Gastroesophageal sphincter (tissue), 3 donors: ENCODE measurements around the gene MXRA8.

Source experiments
- POLR2A ChIP-seq, 2 donors: fragments of 450-650 bp; IDR thresholded peaks; one replicate each; pipeline ENCODE4 v1.6.1; 2017; ENCODE audit warnings: antibody characterized with exemption in 2 of 2, mild to moderate bottlenecking in 2 of 2, moderate library complexity in 1 of 2
- POLR2AphosphoS5 ChIP-seq: sonication (generic); formaldehyde crosslinking; IDR thresholded peaks from one replicate; pipeline ENCODE4 v1.6.1; 2017; ENCODE audit warnings: antibody characterized with exemption
- TF ChIP-seq, protein P1 (sequence below), 4 experiments: fragments of 200-600 bp in 2 of 4; fragments of 450-650 bp in 2 of 4; sonication (generic) in 1 of 4; IDR thresholded peaks; one replicate each; pipeline ENCODE4 v1.5.1; 2017 to 2019; ENCODE audit warnings: antibody characterized with exemption in 4 of 4, mild to moderate bottlenecking in 2 of 4, moderate library complexity in 2 of 4

DNA sequence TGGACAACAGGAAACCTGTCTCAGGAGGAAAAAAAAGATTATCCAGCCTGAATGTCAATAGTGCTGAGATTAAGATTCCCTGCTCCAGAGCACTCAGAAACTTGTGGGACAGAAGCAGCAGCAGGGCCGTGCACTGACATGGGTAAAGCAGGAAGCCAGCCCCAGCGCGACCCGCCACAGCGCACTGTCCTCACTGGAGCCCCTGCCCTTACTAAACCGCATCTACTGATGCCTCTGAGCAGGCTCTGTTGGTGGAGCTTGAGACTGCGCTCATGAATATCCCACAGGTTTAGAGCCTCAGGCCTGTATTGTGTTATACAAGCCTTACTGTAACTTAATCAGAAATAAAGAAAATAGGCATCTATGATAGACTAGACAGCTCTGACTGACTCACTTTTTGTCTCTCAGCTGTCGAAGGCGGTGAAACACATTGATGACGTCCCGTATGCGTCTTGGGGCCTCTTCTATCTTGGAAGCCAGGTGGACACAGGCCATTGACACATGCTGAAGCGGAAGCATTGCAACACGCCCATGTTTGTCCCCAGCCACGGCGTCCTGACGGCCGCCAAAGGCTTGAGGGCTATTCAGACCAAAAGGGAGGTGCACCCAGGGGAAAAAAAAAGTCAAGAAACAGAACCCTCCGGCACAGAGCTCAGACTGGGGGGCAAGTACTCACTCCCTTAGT lies 39.6 kb upstream of the MXRA8 start:
- TF ChIP-seq, protein P1, sequence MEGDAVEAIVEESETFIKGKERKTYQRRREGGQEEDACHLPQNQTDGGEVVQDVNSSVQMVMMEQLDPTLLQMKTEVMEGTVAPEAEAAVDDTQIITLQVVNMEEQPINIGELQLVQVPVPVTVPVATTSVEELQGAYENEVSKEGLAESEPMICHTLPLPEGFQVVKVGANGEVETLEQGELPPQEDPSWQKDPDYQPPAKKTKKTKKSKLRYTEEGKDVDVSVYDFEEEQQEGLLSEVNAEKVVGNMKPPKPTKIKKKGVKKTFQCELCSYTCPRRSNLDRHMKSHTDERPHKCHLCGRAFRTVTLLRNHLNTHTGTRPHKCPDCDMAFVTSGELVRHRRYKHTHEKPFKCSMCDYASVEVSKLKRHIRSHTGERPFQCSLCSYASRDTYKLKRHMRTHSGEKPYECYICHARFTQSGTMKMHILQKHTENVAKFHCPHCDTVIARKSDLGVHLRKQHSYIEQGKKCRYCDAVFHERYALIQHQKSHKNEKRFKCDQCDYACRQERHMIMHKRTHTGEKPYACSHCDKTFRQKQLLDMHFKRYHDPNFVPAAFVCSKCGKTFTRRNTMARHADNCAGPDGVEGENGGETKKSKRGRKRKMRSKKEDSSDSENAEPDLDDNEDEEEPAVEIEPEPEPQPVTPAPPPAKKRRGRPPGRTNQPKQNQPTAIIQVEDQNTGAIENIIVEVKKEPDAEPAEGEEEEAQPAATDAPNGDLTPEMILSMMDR (IDR thresholded peaks at IDR 0.05): no peak
- no peak for TF ChIP-seq POLR2A (IDR thresholded peaks at IDR 0.05)
- no peak for TF ChIP-seq POLR2AphosphoS5
